ELR (cell line): ENCODE results near the gene SENP1.

Source experiments
- DNase-seq: peaks from one replicate; pipeline ENCODE4 v3.0.0-alpha.2; 2015; ENCODE audit warnings: low read depth

The SENP1 gene

GRCh38 chr12:48067250-48067938, 38.5 kb downstream of the SENP1 start:
- DNase-seq, result no peak

DNA sequence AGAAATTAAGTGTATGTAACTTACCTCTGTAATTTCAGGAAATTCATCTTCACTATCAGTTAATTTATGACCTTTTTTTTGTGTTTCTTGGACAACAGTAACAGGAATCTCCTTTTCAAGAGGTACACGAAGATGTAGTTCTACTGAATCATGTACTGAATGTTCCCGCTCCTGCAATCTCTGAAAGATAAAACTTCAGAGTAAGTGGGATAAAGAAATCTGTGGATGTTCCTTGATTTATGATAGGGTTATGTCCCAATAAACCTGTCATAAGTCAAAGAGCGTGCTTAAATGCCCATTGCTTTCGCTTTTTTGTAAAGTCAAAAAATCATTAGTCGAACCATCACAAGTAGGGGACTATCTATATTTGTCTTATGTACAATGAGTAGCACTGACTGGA, 40.8 kb downstream of the SENP1 start:
- no peak for DNase-seq

DNA sequence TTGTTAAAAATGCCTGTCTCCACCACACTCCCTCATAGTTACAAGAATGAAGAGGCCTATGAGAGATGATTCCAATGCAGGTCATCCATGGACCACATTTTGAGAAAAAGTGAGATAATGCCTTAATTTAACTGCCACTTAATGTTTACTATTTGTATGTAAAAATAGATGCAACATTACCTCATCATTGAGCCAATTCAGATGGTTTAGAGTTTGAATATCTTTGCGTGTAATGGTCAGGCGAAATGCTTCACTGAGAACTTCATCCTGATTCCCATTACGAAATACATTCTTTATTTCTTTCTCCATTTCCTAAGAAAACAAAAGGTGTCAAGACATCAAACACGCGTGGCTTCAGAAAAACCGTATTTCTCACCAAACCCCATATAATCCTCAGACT, 42.3 kb downstream of the SENP1 start:
- DNase-seq, result no peak

DNA sequence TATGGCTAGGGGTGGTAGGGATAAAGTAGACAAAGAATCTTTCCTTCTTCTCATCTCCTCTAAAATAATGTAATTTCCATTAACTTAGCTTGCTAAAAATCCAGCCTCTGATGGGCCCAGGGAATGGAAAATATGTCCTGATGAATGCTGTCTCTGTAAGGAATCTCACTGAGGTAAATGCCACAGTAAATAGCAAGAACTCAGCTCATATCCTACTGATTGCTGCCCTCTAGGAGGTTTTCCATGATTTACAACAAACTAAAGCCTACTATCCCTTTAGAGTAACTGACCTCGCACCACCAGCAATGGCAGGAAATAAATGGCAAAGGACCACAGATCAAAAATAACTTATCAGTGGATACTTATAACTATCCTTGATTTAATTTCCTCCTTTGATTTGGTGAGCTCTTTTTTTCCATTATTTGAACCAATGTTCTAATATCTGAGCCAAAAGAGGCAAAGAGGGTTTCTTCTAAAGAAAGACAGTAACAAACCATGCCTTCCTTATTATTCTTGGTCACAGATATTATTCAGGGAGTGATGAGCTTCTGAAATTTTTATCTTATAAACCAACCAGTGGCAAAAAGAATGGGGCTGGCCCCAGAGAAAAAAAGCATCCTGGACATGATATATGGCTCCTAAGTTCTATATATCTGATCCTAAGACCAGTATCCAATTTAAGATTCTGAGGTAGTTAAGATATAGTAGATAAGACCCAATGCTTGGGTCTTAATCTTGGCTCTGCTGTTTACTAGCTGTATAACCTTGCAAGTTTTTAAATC, 43.8 kb downstream of the SENP1 start:
- no peak for DNase-seq

GRCh38 chr12:48060474-48060873, 45.4 kb downstream of the SENP1 start:
- no peak for DNase-seq

DNA sequence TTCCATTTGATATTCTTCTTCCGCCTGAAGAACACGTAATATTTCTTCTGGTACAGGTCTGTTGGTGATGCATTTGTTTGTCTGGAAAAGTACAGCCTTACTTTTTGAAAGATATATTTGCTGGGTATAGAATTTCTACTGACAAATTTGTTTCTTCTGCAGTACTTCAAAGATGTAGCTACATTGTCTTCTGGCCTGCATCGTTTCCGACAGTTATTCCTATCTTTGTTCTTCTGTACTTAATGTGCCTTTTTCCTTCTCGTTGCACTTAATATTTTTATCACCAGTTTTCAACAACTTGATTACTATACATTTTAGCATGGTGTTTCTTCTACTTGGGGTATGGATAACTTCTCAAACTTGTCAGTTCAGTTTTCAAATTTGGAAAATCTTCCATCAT, 47.1 kb downstream of the SENP1 start:
- DNase-seq, result no peak

GRCh38 chr12:48054955-48055821, 50.7 kb downstream of the SENP1 start:
- no peak for DNase-seq

DNA sequence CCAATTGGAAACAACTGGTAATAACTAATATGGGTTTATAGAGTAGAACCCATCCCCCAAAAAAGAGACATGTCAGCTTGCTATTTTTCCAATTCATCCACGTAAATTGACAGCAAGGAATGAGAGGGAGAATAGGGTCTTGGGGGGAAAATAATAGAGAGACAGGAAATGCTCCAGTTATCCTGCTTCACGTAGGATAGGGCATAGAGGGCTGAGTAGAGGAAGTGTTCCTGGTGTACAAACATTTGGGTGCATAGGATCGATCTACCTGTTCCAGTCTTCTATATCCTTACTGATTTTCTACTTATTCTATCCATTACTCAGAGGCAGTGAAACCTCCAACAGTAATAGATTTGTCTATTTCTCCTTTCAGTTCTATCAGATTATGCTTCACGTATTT, 52.0 kb downstream of the SENP1 start:
- DNase-seq, result no peak

DNA sequence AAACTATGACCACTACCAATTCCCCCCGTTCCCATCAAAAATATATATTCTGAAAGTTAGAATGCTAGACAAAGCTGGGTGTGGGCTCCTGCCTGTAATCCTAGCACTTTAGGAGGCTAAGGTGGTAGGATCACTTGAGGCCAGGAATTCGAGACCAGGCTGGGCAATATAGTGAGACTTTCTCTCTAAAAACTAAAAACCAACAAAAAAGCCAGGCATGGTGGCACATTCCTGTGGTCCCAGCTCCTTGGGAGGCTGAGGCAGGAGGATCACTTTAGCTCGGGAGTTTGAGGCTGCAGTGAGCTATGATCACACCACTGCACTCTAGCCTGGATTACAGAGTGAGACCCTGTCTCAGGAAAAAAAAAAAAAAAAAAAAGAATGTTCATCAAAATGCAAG, 52.8 kb downstream of the SENP1 start:
- no peak for DNase-seq

DNA sequence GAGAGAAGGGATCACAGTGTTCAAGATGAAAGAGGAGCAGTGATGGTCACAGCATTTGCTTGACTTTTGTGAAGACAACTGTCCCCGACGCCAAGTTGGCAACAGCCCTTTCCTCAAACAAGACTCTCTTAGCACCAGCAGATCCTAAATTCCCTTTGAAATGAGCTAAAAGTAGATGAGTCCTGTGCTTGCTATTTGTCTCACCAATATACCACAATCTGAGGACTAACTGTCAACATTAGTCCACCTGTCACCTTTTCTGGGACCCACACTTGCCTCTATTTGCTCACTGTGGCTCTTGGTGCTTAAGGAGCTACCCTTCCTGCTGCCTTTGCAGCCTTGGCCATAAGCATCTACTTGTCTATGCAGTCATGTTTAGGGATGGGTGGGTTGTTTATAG, 54.2 kb downstream of the SENP1 start:
- DNase-seq, result no peak

DNA sequence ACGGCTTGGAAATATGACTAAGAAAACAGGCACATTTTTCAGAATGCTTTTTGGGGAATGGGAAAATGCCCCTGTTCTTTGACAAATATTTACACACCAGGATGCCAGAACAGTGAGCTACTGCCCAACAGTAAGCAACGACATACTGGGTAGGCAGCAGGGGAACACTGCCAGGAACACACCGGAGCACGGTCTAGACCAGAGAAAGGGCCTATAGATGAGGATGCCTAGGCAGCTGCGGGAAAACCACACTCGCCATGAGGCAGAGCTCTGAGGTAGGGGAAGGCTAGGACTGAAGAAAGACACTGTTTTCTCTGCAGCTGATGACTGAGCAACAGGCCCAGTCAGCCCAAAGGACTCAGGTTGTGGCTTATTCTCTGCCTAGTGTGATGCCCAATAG, 55.7 kb downstream of the SENP1 start:
- DNase-seq, result no peak

- no peak for DNase-seq
These were observed 59.8 kb downstream of the SENP1 start for GRCh38 chr12:48045965-48046518.

DNA sequence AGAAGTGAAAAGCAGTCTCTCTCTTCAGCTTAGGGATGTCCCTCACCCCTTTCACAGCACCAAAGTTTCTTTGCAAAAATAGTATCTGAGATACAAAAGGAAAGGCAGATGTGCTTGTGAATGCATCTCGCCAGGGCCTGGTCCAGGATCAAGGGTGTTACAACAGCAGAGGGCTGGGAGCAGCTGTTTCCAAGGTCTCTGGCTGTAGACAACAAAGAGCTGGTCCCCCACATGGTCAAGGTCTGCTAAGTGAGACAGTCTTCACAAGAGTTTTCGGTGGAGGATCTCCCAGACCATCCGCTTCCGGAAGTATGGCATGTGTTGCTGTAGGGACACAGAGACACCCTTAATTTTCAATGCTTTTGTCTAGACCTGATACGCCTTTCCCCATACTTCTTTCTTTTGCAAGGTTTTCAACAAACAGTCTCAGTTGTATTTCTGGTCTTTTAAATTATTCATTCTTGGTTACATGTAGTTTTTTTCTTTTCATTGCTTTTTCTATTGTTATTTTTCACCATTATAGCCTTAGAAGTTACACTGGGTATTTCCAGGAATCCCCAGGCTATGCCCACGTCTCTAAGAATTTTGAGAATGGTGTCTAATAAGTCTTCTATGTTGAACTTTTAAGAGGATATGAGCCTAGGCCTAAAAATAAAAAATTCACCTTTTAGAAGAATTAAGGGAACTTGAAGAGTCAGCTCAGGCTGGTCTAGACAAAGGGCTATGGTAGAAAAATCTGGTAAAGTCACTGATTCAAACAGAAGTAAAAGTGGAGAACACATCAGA, 60.6 kb downstream of the SENP1 start:
- DNase-seq, result no peak

DNA sequence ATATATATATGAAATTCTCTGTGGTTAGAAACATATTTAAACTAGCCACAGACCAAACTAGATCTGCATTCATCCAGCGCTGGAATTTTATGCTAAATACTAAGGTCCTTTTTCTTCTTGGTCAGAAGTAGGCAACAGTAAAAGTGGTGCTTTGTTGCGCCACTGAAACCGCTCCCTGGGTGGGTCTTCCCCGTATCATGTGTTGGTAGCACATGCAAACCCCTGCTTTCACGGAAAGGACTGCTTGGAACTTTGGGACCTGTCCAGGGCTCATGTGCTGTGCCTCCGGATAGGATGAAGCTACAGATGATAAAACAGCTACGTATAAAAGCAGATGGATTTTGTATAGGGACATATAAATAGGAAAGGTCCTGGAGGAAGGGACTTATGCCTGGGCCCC, 61.5 kb downstream of the SENP1 start:
- DNase-seq, result no peak

DNA sequence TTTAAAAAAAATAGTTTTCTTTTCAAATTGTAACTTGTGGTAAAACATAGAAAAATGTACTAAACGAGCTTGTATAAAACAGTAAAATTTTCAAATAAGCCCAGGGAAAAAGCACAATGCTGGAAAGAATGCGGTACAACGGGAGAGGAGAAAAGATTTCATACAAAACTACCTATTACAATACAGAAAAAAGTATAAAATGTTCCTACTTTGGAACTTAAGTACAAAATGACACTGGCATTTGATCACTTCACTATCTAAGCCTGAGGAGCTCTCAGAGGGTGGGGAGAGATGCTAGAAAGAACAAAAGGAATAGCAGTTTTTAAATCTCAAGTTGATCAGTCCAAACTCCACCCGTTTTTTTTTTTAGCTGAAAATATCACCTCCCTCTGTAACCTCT, 62.1 kb downstream of the SENP1 start:
- no peak for DNase-seq

DNA sequence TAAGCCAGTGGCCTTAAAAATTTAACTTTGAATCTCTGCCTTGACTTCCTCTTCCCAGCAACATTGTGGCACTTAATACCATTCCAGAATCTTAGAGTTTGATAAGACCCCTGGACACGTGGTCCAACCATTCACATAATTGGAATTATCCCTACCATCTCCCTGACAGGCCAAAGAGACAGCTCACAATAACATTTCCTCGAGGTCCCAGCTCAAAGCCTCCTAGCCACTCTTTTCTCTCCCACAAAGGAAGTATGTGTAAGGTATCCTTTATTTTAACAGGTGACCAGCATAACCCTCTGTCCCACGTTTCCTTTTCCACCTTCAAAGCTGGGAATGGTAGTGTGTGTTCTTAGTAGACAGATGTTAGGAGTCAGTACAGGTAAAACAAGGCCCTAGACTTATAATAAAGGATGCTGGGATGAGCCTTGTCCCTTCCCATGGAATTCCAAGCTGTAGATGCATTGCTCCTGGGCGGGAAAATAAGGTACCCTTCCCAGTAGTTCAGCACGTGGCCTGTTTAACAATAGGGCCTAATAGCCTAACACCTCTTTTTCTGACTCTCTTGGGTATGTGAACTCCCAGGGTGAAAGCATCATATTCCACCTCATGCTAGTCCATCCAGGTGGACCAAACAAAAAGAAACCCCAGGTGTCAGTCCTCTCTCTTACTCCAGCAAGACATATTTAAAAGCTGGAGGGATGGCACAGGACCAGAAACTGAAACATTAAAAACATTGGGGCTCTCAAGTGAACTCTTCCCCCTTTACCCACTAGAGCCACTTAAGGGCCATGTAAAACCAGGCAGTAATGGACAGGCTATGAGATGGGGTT, 64.1 kb downstream of the SENP1 start:
- DNase-seq, result no peak

GRCh38 chr12:48040354-48040753, 65.5 kb downstream of the SENP1 start:
- DNase-seq, result no peak

DNA sequence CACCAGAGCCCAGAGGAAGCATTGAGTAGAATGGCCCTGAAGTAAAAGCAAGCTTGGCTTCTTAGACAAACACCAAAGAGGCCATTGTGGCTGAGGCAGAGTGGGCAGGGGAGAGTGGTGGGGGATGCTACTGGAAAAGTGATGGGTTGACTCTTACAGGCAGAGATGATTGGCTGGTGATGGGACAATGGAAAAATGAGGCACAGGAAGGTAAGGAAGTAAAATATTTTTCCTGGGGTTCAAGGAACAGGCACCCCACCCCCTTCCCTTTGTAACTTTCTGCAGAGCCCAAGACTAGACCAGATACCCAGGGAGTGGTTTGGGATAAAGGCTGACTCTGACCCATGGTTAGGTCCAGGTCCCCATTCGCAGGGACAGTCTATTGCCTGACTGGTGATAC, 66.7 kb downstream of the SENP1 start:
- DNase-seq, result no peak

DNA sequence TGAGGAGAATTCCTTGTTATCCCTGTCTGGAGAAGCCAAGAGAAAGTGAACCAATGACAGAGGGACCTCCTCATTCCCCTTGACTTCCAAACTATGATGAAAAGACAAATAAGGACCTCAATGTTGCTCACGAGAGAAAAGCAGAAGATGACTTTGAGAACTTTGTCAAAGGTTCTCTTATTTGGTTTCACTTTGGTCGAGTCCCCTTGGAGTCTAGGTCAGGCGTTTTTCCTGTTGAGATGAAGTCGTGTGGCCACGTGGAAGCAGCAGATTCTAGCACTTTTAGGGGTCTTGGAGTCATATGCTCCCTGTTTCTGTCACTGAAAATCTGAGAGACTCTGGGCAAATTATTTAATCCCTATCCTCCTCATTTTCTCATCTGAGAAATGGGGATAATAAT, 67.8 kb downstream of the SENP1 start:
- DNase-seq, result no peak

GRCh38 chr12:48037267-48037915, 68.5 kb downstream of the SENP1 start:
- DNase-seq, result no peak
